Omental fat pad (tissue), 4 donors: ENCODE data around the gene ELN. TPM values are rescaled to one million over a fixed set of nuclear protein-coding genes. Genes with fewer than 3 reads are reported as not detected.

Experiments
- ATAC-seq: fragments of 150-250 bp; one replicate; pipeline ENCODE4 v1.9.1; 2016; ENCODE audit warnings: mild to moderate bottlenecking, moderate library complexity; ENCODE audit not compliant: low FRiP score
- DNase-seq: peaks from one replicate; pipeline ENCODE4 v3.0.0-alpha.2; 2019; ENCODE audit warnings: low spot score
- CTCF ChIP-seq, 3 donors: fragments of 450-650 bp; IDR thresholded peaks; one replicate each; pipeline ENCODE4 v1.5.1; 2016 to 2017; ENCODE audit warnings: antibody characterized with exemption in 3 of 3, mild to moderate bottlenecking in 3 of 3, moderate library complexity in 2 of 3
- total RNA-seq, 4 donors: library from RNA; depleted of rRNA; stranded (reverse); fragments of >200 nt; gene quantifications; one replicate each; pipeline ENCODE4 v1.1.0, GENCODE V29; 2016

The ELN gene
- total RNA-seq, 4 donors from 2014 or later: 61.2 to 133 (median 83.8) TPM

- ATAC-seq (no peak), DNase-seq (no peak)
- TF ChIP-seq CTCF (IDR thresholded peaks at IDR 0.05): no peak
Measured at GRCh38 chr7:74000489-74001149, 27.4 kb upstream of the ELN start.

DNA sequence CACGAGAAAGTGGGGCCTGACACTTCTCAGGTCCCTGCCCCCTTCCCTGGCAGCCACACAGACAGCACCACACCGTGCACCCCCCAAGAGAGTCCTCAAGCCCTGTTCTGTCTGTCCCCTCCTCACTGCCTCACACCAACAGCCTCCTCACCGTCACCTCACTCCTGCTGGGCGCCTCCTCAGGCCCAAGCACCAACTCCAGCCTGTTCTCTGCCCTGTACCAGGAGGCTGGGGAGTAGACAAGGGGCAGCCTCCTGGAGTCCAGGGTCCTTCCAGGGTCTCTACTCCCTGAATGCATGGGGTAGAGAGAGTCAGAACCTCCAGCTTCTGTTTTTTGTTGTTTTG is 26.9 kb upstream of the ELN start:
- DNase-seq (no peak), ATAC-seq (no peak)
- TF ChIP-seq CTCF (IDR thresholded peaks at IDR 0.05): no peak

DNA sequence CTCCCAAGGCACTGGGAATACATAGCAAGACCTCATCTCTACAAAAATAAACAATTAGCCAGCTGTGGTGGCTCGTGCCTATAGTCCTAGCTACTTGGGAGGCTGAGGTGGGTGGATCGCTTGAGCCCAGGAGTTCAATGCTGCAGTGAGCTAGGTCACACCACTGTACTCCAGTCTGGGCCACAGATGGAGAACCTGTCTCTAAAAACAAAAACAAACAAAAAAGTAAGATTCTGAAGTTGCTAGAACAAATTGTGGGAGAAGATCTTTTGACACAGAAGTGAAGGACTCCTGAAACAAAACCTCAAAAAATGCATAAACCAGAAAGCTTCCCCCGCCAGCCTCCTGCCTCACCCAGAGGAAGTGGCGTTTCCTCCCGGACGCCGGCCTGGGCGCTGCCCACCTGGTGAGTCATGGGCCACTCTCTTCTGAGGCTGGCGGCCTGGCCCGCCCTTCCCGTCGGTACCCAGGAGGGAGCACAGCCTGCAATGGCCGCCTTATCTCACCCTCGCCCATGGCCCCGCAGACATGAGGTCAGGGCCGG is 25.4 kb upstream of the ELN start:
- no peak for TF ChIP-seq CTCF (IDR thresholded peaks at IDR 0.05)
- no peak for DNase-seq
- peak; percentile 87 for ATAC-seq

- ATAC-seq (no peak), DNase-seq (no peak)
- no peak for TF ChIP-seq CTCF (IDR thresholded peaks at IDR 0.05)
Measured at GRCh38 chr7:74003621-74004020, 24.4 kb upstream of the ELN start.

DNA sequence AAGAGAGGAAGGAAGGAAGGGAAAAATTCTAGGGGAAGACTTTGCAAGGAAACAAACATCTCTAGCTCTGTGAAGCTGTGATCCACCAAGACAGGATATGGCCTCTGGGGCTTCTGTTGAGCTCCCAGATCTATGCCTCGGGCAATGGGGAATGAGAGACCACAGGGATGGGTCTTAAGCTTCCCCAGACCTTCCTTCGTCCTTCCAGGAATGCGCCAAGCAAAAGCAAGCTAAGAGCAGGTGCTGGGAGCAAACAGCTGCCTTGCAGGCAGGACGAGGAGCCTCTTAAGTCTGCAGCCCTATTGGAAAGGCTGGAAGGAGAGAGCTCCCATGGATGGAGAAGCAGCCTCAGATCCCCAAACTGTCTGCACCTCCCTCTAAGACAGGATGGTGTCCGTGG is 21.9 kb upstream of the ELN start:
- DNase-seq (no peak), ATAC-seq (no peak)
- TF ChIP-seq CTCF (IDR thresholded peaks at IDR 0.05): no peak

DNA sequence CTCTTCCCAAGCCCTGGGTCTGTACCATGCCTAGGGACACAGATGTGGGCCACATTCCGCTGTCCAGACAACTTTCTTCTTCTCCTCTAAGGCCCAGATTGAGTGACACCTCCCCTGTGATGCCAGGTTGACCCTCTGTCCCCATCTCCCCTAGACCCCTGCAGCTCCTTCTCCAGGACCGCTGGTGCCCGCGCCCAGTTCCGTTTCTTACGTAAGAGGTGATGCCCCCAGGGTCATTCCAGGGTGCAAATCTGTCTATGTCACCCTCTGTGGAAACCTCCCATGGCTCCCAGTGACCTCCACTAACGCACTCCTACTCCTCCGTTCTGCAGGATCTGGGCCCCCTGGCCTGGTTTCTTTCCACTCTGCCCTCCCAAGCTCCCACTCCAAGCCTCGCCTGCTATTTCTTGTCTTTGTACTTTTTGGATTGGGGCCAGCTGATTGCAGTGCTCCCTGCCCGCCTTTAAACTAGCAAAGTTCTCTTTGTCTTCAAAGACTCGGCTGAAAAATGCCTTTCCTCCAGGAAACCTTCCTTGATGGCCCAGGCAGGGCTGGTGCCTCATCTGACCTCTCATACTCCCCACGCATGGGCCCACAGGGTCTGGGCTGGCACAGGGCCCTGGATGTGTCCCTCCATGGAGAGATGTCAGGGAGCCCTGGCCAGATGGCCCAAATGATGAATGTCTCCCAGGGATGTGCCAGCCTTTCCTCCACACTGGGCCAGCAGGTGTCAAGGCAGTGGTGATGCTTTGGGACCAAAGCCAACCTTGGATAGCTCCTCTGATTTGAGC is 21.3 kb upstream of the ELN start:
- no peak for ATAC-seq
- DNase-seq: no peak
- no peak for TF ChIP-seq CTCF (IDR thresholded peaks at IDR 0.05)

DNA sequence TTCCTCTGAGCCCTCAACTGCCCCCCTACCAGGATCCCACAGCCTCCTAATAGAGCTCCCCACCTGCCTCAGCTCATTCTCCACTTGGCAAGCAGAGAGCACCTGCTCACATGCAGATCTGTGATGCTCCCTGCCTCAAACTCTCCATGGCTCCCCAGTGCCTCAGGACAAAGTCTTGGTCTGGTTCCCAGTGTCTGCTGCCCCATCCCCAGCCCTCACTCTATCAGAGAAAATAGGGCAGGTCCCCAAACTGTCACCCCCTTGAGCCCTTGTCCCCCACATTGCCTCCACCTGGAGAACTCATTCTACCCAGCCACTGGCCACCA is 20.8 kb upstream of the ELN start:
- no peak for ATAC-seq
- no peak for TF ChIP-seq CTCF (IDR thresholded peaks at IDR 0.05)
- DNase-seq: no peak
